Measurements from ENCODE around the gene CCKAR. TPM values are rescaled to one million over a fixed set of nuclear protein-coding genes. Genes with fewer than 3 reads are reported as not detected.

Gene CCKAR
- total RNA-seq, 1 donor from 2014 or later, result not detected

DNA sequence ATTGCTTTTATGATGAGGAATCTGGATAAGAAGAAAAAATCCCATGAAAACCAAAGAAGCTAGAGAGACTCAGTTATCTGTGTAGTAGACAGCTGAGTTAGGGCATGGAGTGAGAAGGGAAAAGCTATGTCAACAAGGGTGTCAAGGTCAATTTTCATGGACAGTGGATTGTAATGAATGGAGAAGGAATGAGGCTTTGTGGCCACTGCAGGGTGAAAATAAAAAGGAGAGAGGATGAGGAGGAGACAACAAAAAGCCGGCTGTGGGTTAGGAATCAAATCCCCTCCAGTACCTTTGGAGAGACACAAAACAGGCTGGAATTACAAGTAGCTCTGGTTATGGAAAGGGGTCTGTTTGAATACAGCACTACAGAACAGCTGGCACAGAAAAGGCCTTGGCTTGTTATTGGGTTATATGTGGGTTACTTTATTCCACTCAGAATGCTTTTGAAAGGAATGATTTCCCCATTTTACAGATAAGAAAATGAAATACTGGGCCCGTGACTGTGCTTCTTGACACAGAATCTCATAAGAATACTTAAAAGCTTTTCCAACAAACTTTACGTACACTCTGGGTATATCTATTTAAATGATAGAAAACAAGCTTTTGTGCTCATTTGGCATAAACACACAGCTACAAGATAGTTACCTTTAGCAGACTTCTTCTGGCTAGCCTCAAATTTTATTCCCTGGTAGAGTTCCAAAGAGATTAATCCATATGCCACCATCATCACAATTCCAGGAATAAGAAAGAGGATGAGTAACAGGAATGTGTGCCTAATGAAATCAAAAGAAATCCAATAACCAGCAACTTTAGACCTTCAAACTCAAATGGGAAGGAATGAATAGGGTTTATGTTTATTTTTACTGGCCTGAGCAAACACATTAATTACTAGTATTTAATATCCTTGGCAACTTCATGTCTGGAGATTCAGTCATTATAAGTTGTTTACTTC, 7.5 kb downstream of the CCKAR start:
- no peaks in the 10 kb centered on the region for H3K9me3 Mint-ChIP-seq
- DNase-seq, result no peak
- intact Hi-C loops (cut with micrococcal nuclease), result no loop called here
- no peaks in the 10 kb centered on the region for H3K4me1 Mint-ChIP-seq
- peaks cover 4% of the 10 kb centered on the region for H3K27me3 Mint-ChIP-seq
- no peak overlapping the region for H3K4me3 Mint-ChIP-seq
- no peak overlapping the region for H3K27ac Mint-ChIP-seq
- H3K36me3 Mint-ChIP-seq (ENCODE audit: low read depth), result no peaks in the 10 kb centered on the region

GRCh38 chr4:26478330-26478729, 12.0 kb downstream of the CCKAR start:
- DNase-seq, result no peak
- intact Hi-C loops (cut with micrococcal nuclease), result no loop called here
- H3K27ac Mint-ChIP-seq, result no peak overlapping the region
- H3K9me3 Mint-ChIP-seq, result no peaks in the 10 kb centered on the region
- peaks cover 3% of the 10 kb centered on the region for H3K27me3 Mint-ChIP-seq
- no peak overlapping the region for H3K4me3 Mint-ChIP-seq
- no peaks in the 10 kb centered on the region for H3K36me3 Mint-ChIP-seq (ENCODE audit: low read depth)
- no peaks in the 10 kb centered on the region for H3K4me1 Mint-ChIP-seq

DNA sequence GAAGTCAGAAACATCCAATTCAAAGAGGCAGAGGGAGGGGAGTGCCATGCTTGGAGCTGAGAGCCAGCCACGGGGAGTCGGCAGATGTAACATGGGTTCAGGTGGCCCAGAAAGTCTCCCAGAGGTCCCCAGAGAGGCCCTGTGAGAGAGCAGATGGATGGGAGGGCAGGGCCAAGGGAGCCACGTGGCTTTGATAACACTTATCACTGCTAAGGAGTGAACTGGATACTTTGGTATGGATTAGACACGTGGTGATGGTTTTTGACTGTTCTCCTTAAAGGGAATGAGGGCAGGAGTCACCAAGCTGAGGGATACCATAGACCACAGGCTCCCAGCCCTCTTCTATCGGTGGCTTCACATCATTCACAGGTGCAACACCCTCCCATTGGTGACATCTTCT, 13.7 kb downstream of the CCKAR start:
- no peaks in the 10 kb centered on the region for H3K4me1 Mint-ChIP-seq
- no peak overlapping the region for H3K4me3 Mint-ChIP-seq
- H3K27ac Mint-ChIP-seq, result no peak overlapping the region
- no peaks in the 10 kb centered on the region for H3K36me3 Mint-ChIP-seq (ENCODE audit: low read depth)
- no peak for DNase-seq
- H3K9me3 Mint-ChIP-seq, result no peaks in the 10 kb centered on the region
- intact Hi-C loops (cut with micrococcal nuclease), result no loop called here
- H3K27me3 Mint-ChIP-seq, result no peaks in the 10 kb centered on the region

DNA sequence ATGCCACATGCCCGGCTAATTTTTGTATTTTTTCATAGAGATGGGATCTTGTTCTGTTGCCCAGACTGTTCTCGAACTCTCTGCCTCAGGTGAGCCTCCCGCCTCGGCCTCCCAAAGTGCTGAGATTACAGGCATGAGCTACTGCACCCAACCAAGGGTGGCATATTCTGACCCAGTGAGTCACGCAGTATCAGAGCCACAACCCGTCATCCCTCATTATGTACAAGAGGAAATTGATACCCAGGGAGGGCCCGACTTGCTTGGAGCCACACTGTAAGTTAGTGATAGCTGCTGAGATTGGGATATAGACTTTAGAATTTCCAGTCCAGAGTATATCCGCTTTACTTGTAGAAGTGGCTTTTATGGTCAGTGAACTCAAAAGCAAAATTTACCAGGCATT, 14.6 kb downstream of the CCKAR start:
- intact Hi-C loops (cut with micrococcal nuclease), result no loop called here
- Mint-ChIP-seq H3K4me1 (no peaks in the 10 kb centered on the region), H3K9me3 (no peaks in the 10 kb centered on the region), H3K27ac (no peak overlapping the region), H3K36me3 (ENCODE audit: low read depth) (no peaks in the 10 kb centered on the region), H3K4me3 (no peak overlapping the region), H3K27me3 (no peaks in the 10 kb centered on the region)
- no peak for DNase-seq

- Mint-ChIP-seq H3K27ac (no peak overlapping the region), H3K27me3 (no peaks in the 10 kb centered on the region), H3K9me3 (no peaks in the 10 kb centered on the region), H3K4me1 (no peaks in the 10 kb centered on the region), H3K4me3 (no peak overlapping the region), H3K36me3 (ENCODE audit: low read depth) (no peaks in the 10 kb centered on the region)
- DNase-seq, result no peak
- intact Hi-C loops (cut with micrococcal nuclease), result no loop called here
Observed at GRCh38 chr4:26474551-26474950, 15.7 kb downstream of the CCKAR start.

- no peak for DNase-seq
- H3K36me3 Mint-ChIP-seq (ENCODE audit: low read depth), result no peaks in the 10 kb centered on the region
- no peak overlapping the region for H3K27ac Mint-ChIP-seq
- intact Hi-C loops (cut with micrococcal nuclease), result no loop called here
- no peaks in the 10 kb centered on the region for H3K9me3 Mint-ChIP-seq
- no peaks in the 10 kb centered on the region for H3K4me1 Mint-ChIP-seq
- H3K27me3 Mint-ChIP-seq, result no peaks in the 10 kb centered on the region
- H3K4me3 Mint-ChIP-seq, result no peak overlapping the region
Observed at GRCh38 chr4:26473893-26474292, 16.4 kb downstream of the CCKAR start.

DNA sequence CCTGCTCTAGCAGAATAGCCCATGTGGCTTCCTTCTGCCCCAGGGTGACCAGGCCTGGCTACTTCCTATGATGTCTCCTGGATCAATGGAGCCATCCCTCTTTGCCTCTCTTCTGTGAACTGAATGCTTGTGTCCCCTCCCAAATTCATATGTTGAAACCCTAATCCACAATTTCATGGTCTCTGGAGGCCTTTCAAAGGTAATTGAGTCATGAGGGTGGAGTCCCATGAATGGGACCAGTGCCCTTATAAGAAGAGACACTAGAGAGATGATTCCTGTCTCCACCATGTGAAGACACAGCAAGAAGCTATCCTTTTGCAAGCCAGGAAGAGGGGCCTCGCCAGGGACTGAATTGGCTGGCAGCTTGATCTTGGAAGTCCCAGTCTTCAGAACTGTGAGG, 18.4 kb downstream of the CCKAR start:
- intact Hi-C loops (cut with micrococcal nuclease), result no loop called here
- no peak overlapping the region for H3K4me3 Mint-ChIP-seq

DNA sequence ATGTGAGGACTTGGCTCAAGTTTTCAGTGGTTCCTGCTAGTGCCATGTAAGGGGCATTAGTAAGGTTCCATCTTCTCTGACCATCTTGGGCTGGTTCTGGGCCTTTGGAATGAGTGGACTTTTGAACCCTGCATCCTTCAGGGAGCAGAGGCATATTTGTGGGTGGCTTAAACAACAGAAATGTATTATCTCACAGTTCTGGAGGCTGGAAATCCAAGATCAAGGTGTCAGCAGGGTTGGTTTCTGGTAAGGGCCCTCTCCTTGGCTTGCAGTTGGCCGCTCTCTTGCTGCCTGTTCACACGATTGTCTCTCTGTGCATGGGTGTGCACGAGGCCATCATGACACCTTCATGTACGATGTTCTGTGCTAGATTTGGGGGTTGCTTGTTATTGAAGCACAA, 21.3 kb downstream of the CCKAR start:
- intact Hi-C loops (cut with micrococcal nuclease), result no loop called here
- Mint-ChIP-seq H3K27ac (no peak overlapping the region), H3K9me3 (no peaks in the 10 kb centered on the region), H3K4me1 (no peaks in the 10 kb centered on the region), H3K27me3 (no peaks in the 10 kb centered on the region), H3K4me3 (no peak overlapping the region), H3K36me3 (ENCODE audit: low read depth) (no peaks in the 10 kb centered on the region)
- no peak for DNase-seq

More for the DNA sequence above, 18.4 kb downstream of the CCKAR start:
- Mint-ChIP-seq H3K9me3 (no peaks in the 10 kb centered on the region), H3K4me1 (no peaks in the 10 kb centered on the region), H3K27ac (no peak overlapping the region), H3K27me3 (no peaks in the 10 kb centered on the region), H3K36me3 (ENCODE audit: low read depth) (no peaks in the 10 kb centered on the region)
- no peak for DNase-seq

DNA sequence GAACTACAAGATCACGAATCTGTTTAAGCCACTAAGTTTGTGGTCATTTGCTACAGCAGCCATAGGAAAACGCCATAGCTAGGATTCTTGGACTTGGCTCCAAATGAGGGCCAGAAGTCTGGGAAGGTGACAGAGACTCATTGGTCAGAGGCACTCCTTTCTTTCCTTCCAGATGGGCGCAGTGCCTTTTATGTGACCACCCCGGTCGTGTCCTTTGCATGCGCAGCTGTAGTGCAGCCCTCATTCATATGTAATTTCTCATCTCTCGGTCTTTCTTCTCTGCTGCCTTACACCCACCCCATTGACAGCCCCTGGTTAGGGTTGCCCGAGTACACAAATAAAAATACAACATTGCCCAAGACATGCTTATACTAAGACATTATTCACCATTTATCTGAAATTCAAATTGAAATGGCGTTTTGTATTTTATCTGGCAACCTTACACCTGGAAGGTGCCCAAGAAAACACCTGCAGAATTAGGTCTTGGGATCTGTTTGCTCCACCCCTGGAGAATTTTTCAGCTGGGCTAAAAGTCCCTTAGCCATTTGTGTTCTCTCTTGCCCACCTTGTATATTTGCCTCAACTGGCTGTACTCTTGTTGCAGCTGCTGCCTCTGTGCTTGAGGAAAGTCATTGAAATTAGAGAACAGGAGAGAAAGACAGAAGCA, 21.9 kb downstream of the CCKAR start:
- Mint-ChIP-seq H3K9me3 (no peaks in the 10 kb centered on the region), H3K4me3 (no peak overlapping the region), H3K27me3 (no peaks in the 10 kb centered on the region), H3K4me1 (no peaks in the 10 kb centered on the region), H3K27ac (no peak overlapping the region), H3K36me3 (ENCODE audit: low read depth) (no peaks in the 10 kb centered on the region)
- DNase-seq, result no peak
- intact Hi-C loops (cut with micrococcal nuclease), result no loop called here

DNA sequence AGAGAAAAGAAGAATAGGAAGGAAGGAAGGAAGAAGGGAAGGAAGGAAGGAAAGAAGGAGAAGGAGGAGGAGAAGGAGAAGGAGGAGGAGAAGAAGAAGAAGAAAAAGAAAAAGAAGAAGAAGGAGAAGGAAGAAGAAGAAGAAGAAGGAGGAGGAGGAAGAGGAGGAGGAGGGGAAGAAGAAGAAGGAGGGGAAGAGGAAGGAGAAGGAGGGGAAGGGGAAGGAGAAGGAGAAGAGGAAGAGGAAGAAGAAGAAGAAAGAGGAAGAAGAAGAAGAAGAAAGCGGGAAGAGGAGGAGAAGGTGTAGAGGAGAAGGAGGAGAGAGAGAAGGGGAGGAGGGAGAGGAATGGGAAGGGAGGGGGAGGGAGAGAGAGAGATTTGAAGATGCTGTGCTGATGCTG, 22.6 kb downstream of the CCKAR start:
- H3K27ac Mint-ChIP-seq, result no peak overlapping the region
- H3K9me3 Mint-ChIP-seq, result no peaks in the 10 kb centered on the region
- intact Hi-C loops (cut with micrococcal nuclease), result no loop called here
- H3K4me1 Mint-ChIP-seq, result no peaks in the 10 kb centered on the region
- no peak for DNase-seq
- no peaks in the 10 kb centered on the region for H3K36me3 Mint-ChIP-seq (ENCODE audit: low read depth)
- H3K4me3 Mint-ChIP-seq, result no peak overlapping the region
- no peaks in the 10 kb centered on the region for H3K27me3 Mint-ChIP-seq

DNA sequence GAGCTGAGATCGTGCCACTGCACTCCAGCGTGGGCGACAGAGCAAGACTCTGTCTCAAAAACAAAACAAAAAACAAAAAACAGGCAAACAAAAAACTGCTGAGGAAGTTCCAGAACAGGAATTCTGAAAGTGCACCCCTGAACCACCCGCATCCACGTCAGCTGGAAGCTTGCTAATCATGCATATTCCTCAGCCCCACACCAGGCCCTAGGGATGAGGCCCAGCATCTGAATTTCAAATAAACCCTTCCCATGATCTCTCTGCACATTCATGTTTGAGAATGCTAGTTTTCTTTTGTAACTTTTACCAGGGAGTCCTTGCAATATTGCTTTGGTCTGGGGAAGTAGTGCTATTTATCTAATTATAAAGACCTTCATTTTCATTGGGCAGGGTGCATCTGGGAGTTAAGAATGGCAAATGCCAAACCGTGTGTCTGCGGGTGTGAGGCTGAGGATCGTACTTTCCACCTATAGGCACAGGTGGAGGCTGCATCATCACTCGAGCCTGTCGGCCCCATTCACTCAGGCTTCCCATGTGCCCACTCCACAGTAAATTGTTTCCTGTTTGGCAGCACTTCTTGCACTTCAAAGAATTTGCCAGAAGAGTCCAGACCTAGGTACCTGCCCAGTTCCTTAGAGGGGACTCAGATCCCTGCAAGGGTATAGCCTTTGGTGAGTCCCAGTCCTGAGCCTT, 23.6 kb downstream of the CCKAR start:
- H3K4me1 Mint-ChIP-seq, result no peaks in the 10 kb centered on the region
- no peak for DNase-seq
- H3K27me3 Mint-ChIP-seq, result peaks cover 1% of the 10 kb centered on the region
- no peaks in the 10 kb centered on the region for H3K36me3 Mint-ChIP-seq (ENCODE audit: low read depth)
- intact Hi-C loops (cut with micrococcal nuclease), result no loop called here
- H3K9me3 Mint-ChIP-seq, result no peaks in the 10 kb centered on the region
- H3K4me3 Mint-ChIP-seq, result no peak overlapping the region
- H3K27ac Mint-ChIP-seq, result no peak overlapping the region

DNA sequence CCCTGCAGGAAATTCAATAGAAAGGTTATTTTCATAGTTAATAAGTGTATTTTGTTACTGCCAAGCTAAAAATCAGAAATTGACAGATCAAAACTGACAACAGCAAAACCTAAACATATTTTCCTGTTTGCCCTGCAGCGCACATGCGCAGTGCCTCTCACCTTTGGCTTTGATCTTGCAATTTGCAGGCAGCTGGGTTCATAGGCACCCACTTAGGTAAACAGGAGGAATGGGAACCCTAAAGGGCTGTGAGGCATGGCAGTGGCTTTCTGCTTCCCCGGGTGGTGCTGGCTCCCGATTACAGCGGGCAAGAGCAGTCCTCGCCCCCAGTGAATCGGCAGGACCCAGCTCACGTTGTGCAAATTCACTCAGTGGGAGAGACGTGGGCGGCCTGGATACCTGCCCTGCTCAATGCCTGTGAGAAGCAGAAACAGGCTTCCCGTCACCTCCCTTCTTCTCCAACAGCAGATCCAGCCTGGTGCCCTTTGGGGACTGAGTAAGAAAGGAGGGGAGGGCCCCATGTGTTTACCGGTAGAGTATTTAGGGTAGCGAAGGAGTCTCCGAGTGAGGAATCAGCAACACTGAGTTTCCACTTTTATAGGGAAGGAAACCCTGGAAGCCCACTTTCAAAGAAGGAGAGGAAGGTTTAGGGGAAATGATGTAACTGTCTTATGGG, 25.7 kb downstream of the CCKAR start:
- no peak overlapping the region for H3K4me3 Mint-ChIP-seq
- H3K4me1 Mint-ChIP-seq, result no peaks in the 10 kb centered on the region
- H3K27ac Mint-ChIP-seq, result no peak overlapping the region
- no peaks in the 10 kb centered on the region for H3K9me3 Mint-ChIP-seq
- H3K36me3 Mint-ChIP-seq (ENCODE audit: low read depth), result no peaks in the 10 kb centered on the region
- H3K27me3 Mint-ChIP-seq, result peaks cover 1% of the 10 kb centered on the region
- DNase-seq, result no peak
- intact Hi-C loops (cut with micrococcal nuclease), result no loop called here

GRCh38 chr4:26463386-26463785, 26.9 kb downstream of the CCKAR start:
- H3K9me3 Mint-ChIP-seq, result no peaks in the 10 kb centered on the region
- no peak overlapping the region for H3K27ac Mint-ChIP-seq
- peaks cover 4% of the 10 kb centered on the region for H3K4me1 Mint-ChIP-seq
- H3K36me3 Mint-ChIP-seq (ENCODE audit: low read depth), result no peaks in the 10 kb centered on the region
- H3K4me3 Mint-ChIP-seq, result no peak overlapping the region
- DNase-seq, result no peak
- intact Hi-C loops (cut with micrococcal nuclease), result no loop called here
- peaks cover 1% of the 10 kb centered on the region for H3K27me3 Mint-ChIP-seq

DNA sequence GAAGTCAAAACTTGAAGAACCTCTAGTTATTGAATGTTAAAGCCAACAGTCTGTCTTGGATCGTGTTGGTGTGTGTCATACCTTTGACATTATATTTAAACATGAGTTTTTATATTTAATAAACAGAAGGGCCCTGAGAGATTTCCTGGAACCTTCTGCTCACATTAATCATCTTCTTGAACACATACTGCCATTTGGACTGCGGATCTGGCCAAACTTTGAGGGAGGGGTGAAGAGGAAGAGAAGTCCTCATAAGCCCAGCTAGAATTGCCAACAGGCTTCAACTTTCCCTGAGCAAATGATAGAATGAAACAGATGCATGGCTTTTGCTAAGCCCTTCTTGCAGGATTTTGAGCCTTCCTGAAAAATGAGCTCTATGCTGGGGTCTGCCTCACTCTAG, 27.4 kb downstream of the CCKAR start:
- Mint-ChIP-seq H3K4me1 (peaks cover 10% of the 10 kb centered on the region), H3K4me3 (no peak overlapping the region), H3K36me3 (ENCODE audit: low read depth) (no peaks in the 10 kb centered on the region), H3K27ac (no peak overlapping the region), H3K27me3 (peaks cover 1% of the 10 kb centered on the region), H3K9me3 (no peaks in the 10 kb centered on the region)
- no peak for DNase-seq
- intact Hi-C loops (cut with micrococcal nuclease), result no loop called here

Measured in activated CD4-positive, alpha-beta T cell treated with anti-CD3 and anti-CD28 coated beads, Interleukin-2, amount 10 ng/mL, durations not matched to agents 24 days and 14 days (primary cell).